DOHH2 (cell line): ENCODE measurements around the gene MVB12A.

Experiments
- EZH2phosphoT487 ChIP-seq: fragments of 200-600 bp; sonication (generic); IDR thresholded peaks from 2 replicates; pipeline ENCODE4 v1.6.1; 2017; ENCODE audit warnings: borderline replicate concordance, mild to moderate bottlenecking, antibody characterized with exemption, low read length, moderate library complexity, mixed read lengths
- TF ChIP-seq, protein P1 (sequence below): fragments of 200-600 bp; sonication (generic); IDR thresholded peaks from one replicate; pipeline ENCODE4 v1.5.1; 2014; ENCODE audit warnings: antibody characterized with exemption, mild to moderate bottlenecking, low read depth, low read length; ENCODE audit not compliant: poor library complexity, severe bottlenecking

DNA sequence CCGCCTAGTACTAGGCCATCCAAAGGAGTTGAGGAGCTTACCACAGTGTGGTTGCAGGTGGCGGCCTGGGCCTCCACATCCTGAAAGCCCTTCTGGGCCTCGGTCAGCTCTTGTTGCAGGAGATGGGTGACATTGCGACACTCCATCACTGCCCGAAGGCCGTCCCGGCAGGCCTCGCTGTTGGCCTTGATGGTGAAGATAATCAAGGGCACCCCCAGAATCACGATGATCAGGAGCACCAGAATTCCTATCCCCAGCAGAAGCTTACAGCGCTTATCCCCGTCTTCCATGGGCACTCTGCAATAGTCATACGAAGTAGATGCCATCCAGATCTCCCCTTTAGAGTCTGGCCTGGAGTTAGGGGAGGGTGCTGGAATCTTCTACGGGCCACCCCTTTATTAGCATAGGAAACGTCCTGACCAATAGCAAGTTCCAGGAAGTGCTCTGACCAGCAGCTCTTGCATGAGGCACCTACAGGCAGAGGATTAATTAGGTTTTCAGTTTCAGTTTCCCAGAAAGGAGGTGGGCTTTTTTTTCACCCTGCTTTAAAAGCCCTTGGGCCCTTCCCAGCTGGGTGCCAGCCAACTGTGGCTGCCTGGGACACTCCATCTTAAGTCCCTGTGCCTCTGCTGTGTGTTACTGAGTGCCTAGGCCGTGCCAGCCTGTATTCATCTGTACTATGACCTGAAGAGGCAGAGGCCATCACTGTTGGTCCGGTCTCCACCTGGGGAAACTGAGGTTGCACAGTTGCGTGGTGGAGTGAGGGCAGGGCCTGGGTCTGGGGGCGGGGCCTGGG lies 14.4 kb upstream of the MVB12A start, which contains the start of gene BST2:
- TF ChIP-seq, protein P1, sequence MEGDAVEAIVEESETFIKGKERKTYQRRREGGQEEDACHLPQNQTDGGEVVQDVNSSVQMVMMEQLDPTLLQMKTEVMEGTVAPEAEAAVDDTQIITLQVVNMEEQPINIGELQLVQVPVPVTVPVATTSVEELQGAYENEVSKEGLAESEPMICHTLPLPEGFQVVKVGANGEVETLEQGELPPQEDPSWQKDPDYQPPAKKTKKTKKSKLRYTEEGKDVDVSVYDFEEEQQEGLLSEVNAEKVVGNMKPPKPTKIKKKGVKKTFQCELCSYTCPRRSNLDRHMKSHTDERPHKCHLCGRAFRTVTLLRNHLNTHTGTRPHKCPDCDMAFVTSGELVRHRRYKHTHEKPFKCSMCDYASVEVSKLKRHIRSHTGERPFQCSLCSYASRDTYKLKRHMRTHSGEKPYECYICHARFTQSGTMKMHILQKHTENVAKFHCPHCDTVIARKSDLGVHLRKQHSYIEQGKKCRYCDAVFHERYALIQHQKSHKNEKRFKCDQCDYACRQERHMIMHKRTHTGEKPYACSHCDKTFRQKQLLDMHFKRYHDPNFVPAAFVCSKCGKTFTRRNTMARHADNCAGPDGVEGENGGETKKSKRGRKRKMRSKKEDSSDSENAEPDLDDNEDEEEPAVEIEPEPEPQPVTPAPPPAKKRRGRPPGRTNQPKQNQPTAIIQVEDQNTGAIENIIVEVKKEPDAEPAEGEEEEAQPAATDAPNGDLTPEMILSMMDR: no peak
- no peak for TF ChIP-seq EZH2phosphoT487
